Trophoblast cell (in vitro differentiated cells and primary cell): ENCODE measurements around the gene GABRR2.
A peak's percentile ranks its signal among the peaks of the same experiment; 100 is the strongest.

Experiments
- DNase-seq, 2 donors: peaks; one replicate each; pipeline ENCODE4 v3.0.0-alpha.2; 2016
- H2AFZ ChIP-seq: 2 replicates; pipeline ENCODE4 v1.6.1; 2013; ENCODE audit warnings: low read length, moderate library complexity, mild to moderate bottlenecking; ENCODE audit not compliant: insufficient read depth, poor library complexity
- H2AK5ac ChIP-seq: 2 replicates; pipeline ENCODE4 v1.6.1; 2013; ENCODE audit warnings: mild to moderate bottlenecking, low read length
- H2BK120ac ChIP-seq: 2 replicates; pipeline ENCODE4 v1.6.1; 2013; ENCODE audit warnings: low read length, mild to moderate bottlenecking, moderate library complexity; ENCODE audit not compliant: insufficient read depth, poor library complexity
- H2BK12ac ChIP-seq: 2 replicates; pipeline ENCODE4 v1.6.1; 2013; ENCODE audit warnings: mild to moderate bottlenecking, low read length, moderate library complexity
- H2BK5ac ChIP-seq: 2 replicates; pipeline ENCODE4 v1.6.1; 2013; ENCODE audit warnings: low read length, low read depth, moderate library complexity, mild to moderate bottlenecking; ENCODE audit not compliant: poor library complexity
- H3K14ac ChIP-seq: 2 replicates; pipeline ENCODE4 v1.6.1; 2013; ENCODE audit warnings: mild to moderate bottlenecking, low read length
- H3K18ac ChIP-seq: 2 replicates; pipeline ENCODE4 v1.6.1; 2013; ENCODE audit warnings: mild to moderate bottlenecking, low read length
- H3K23ac ChIP-seq: 2 replicates; pipeline ENCODE4 v1.6.1; 2013; ENCODE audit warnings: low read length
- H3K27ac ChIP-seq: 2 replicates; pipeline ENCODE4 v1.5.1; 2013; ENCODE audit warnings: low read depth, mild to moderate bottlenecking, inconsistent platforms, low read length, moderate library complexity
- H3K27me3 ChIP-seq: 2 replicates; pipeline ENCODE4 v1.6.1; 2013; ENCODE audit warnings: inconsistent platforms, mild to moderate bottlenecking, low read length, moderate library complexity; ENCODE audit not compliant: insufficient read depth
- H3K36me3 ChIP-seq, 2 experiments: 1 replicate in 1 of 2; 2 replicates in 1 of 2; pipeline ENCODE4 v1.6.1; 2013; ENCODE audit warnings: low read length in 2 of 2, mild to moderate bottlenecking in 2 of 2, moderate library complexity in 1 of 2; ENCODE audit not compliant: insufficient read depth in 2 of 2, control insufficient read depth in 1 of 2
- H3K4ac ChIP-seq: 2 replicates; pipeline ENCODE4 v1.6.1; 2013; ENCODE audit warnings: low read depth, mild to moderate bottlenecking, low read length, moderate library complexity
- H3K4me1 ChIP-seq, 2 experiments: 1 replicate in 1 of 2; 2 replicates in 1 of 2; pipeline ENCODE4 v1.6.1; 2013; ENCODE audit warnings: low read length in 2 of 2, mild to moderate bottlenecking in 2 of 2, moderate library complexity in 1 of 2; ENCODE audit not compliant: insufficient read depth in 2 of 2, control insufficient read depth in 1 of 2
- H3K4me2 ChIP-seq: 2 replicates; pipeline ENCODE4 v1.6.1; 2013; ENCODE audit warnings: inconsistent platforms, mild to moderate bottlenecking, low read length, moderate library complexity
- H3K4me3 ChIP-seq: 2 replicates; pipeline ENCODE4 v1.5.1; 2013; ENCODE audit warnings: mild to moderate bottlenecking, low read depth, low read length, inconsistent platforms
- H3K79me1 ChIP-seq: one replicate; pipeline ENCODE4 v1.6.1; 2013; ENCODE audit warnings: low read length
- H3K79me2 ChIP-seq: 2 replicates; pipeline ENCODE4 v1.6.1; 2013; ENCODE audit warnings: low read length, mild to moderate bottlenecking; ENCODE audit not compliant: control insufficient read depth, insufficient read depth, poor library complexity
- H3K9ac ChIP-seq: 2 replicates; pipeline ENCODE4 v1.6.1; 2013; ENCODE audit warnings: mild to moderate bottlenecking, low read length
- H3K9me3 ChIP-seq: 2 replicates; pipeline ENCODE4 v1.6.1; 2013; ENCODE audit warnings: low read depth, mild to moderate bottlenecking, control low read depth, inconsistent platforms, low read length; ENCODE audit not compliant: insufficient read depth
- H4K12ac ChIP-seq: 2 replicates; pipeline ENCODE4 v1.6.1; 2013; ENCODE audit warnings: low read depth, mild to moderate bottlenecking, low read length, moderate library complexity
- H4K8ac ChIP-seq: 2 replicates; pipeline ENCODE4 v1.6.1; 2013; ENCODE audit warnings: low read depth, mild to moderate bottlenecking, low read length, moderate library complexity
- H4K91ac ChIP-seq: one replicate; pipeline ENCODE4 v1.6.1; 2013; ENCODE audit warnings: low read depth, mild to moderate bottlenecking, low read length, moderate library complexity
- WGBS: extraction: QIAGEN DNeasy Blood & Tissue Kit; methylation state at CpG from one replicate; pipeline ENCODE4 v1.1.7; 2013; ENCODE audit warnings: missing lambda C conversion rate; ENCODE audit not compliant: insufficient read length, insufficient coverage; ENCODE audit errors: extremely low coverage; 5-methylcytosine and 5-hydroxymethylcytosine counted together

Gene GABRR2

GRCh38 chr6:89324304-89324703 is 9.2 kb upstream of the GABRR2 start:
- Histone ChIP-seq H3K4me3 (no peak overlapping the region), H4K8ac (no peak overlapping the region), H3K4me2 (no peak overlapping the region), H3K14ac (no peak overlapping the region), H3K9ac (no peak overlapping the region), H3K27ac (peak overlapping the region; percentile 59), H3K18ac (no peak overlapping the region), H4K12ac (no peak overlapping the region), H2AK5ac (no peak overlapping the region), H3K23ac (no peak overlapping the region), H4K91ac (no peak overlapping the region), H3K36me3 (peaks cover 7 to 15% of the 10 kb centered on the region in 2 experiments), H3K9me3 (no peaks in the 10 kb centered on the region), H3K79me1 (no peaks in the 10 kb centered on the region), H3K27me3 (no peaks in the 10 kb centered on the region), H2BK12ac (peak overlapping the region; percentile 84), H3K4ac (no peak overlapping the region), H2BK5ac (no peak overlapping the region), H3K79me2 (no peaks in the 10 kb centered on the region), H2AFZ (no peak overlapping the region), H3K4me1 (peaks cover 3 to 4% of the 10 kb centered on the region in 2 experiments), H2BK120ac (no peak overlapping the region)
- DNase-seq, result no peak
- WGBS, result no CpG with 5 or more reads among the region's 3 CpGs

DNA sequence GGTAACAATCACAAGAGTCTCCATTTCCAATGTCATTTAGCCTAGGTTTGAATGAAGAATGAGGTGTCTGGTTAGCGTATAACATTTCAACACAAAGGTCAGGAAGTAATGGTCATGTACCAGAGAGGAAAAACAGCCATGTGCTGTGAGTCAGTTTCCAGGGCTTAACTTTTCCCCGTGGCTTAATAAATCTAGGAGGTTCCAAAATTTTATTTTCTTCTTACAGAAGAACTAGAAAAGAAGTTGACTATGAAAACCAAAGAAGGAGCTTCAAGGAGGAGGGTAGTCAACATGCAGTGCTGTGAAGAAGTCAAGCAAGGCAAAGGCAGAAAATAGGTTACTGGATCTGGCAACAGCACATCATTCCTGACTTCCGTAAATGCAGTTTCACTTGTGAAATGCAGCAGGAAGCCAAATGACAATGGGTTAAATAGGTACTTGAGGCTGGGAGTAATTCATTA is 8.4 kb upstream of the GABRR2 start:
- H3K14ac ChIP-seq, result no peak overlapping the region
- H2AK5ac ChIP-seq, result no peak overlapping the region
- no peak overlapping the region for H2AFZ ChIP-seq
- H3K27ac ChIP-seq, result peak overlapping the region; percentile 59
- H4K91ac ChIP-seq, result no peak overlapping the region
- H3K4me2 ChIP-seq, result peak overlapping the region; percentile 17
- no peak overlapping the region for H2BK5ac ChIP-seq
- no peak overlapping the region for H3K23ac ChIP-seq
- no peaks in the 10 kb centered on the region for H3K27me3 ChIP-seq
- no peak overlapping the region for H4K12ac ChIP-seq
- no peak overlapping the region for H4K8ac ChIP-seq
- no CpG with 5 or more reads among the region's 3 CpGs for WGBS
- no peak overlapping the region for H2BK12ac ChIP-seq
- H2BK120ac ChIP-seq, result no peak overlapping the region
- DNase-seq, result no peak
- no peaks in the 10 kb centered on the region for H3K79me2 ChIP-seq
- H3K79me1 ChIP-seq, result no peaks in the 10 kb centered on the region
- peaks cover 3 to 4% of the 10 kb centered on the region in 2 experiments for H3K4me1 ChIP-seq
- no peaks in the 10 kb centered on the region for H3K9me3 ChIP-seq
- H3K36me3 ChIP-seq, result peaks cover 7 to 13% of the 10 kb centered on the region in 2 experiments
- H3K4ac ChIP-seq, result no peak overlapping the region
- no peak overlapping the region for H3K9ac ChIP-seq
- H3K4me3 ChIP-seq, result no peak overlapping the region
- H3K18ac ChIP-seq, result no peak overlapping the region

- no CpG with 5 or more reads among the region's 9 CpGs for WGBS
These were observed 6.3 kb upstream of the GABRR2 start for GRCh38 chr6:89321131-89321970.

GRCh38 chr6:89320012-89320559 is 5.0 kb upstream of the GABRR2 start:
- H2AK5ac ChIP-seq, result no peak overlapping the region
- H3K79me1 ChIP-seq, result no peaks in the 10 kb centered on the region
- H3K4me2 ChIP-seq, result no peak overlapping the region
- DNase-seq, result no peak
- H2BK120ac ChIP-seq, result no peak overlapping the region
- H3K9me3 ChIP-seq, result no peaks in the 10 kb centered on the region
- H3K4me1 ChIP-seq, result peaks cover 2 to 3% of the 10 kb centered on the region in 2 experiments
- no peak overlapping the region for H3K18ac ChIP-seq
- no peak overlapping the region for H3K27ac ChIP-seq
- H2AFZ ChIP-seq, result no peak overlapping the region
- no peaks in the 10 kb centered on the region for H3K79me2 ChIP-seq
- no CpG with 5 or more reads among the region's 6 CpGs for WGBS
- H4K12ac ChIP-seq, result no peak overlapping the region
- H3K27me3 ChIP-seq, result no peaks in the 10 kb centered on the region
- no peak overlapping the region for H4K91ac ChIP-seq
- peaks cover 2 to 3% of the 10 kb centered on the region in 2 experiments for H3K36me3 ChIP-seq
- no peak overlapping the region for H3K4me3 ChIP-seq
- H3K14ac ChIP-seq, result no peak overlapping the region
- H3K4ac ChIP-seq, result no peak overlapping the region
- no peak overlapping the region for H4K8ac ChIP-seq
- H3K9ac ChIP-seq, result no peak overlapping the region
- H2BK5ac ChIP-seq, result no peak overlapping the region
- H3K23ac ChIP-seq, result no peak overlapping the region
- no peak overlapping the region for H2BK12ac ChIP-seq

More at GRCh38 chr6:89321131-89321970, 6.3 kb upstream of the GABRR2 start:
- no peaks in the 10 kb centered on the region for H3K79me1 ChIP-seq
- H3K14ac ChIP-seq, result no peak overlapping the region
- peaks cover 5 to 6% of the 10 kb centered on the region in 2 experiments for H3K36me3 ChIP-seq
- H2AFZ ChIP-seq, result no peak overlapping the region
- H3K27ac ChIP-seq, result no peak overlapping the region
- H3K27me3 ChIP-seq, result no peaks in the 10 kb centered on the region
- H3K4me2 ChIP-seq, result no peak overlapping the region
- no peak overlapping the region for H4K91ac ChIP-seq
- H3K9me3 ChIP-seq, result no peaks in the 10 kb centered on the region
- H3K4ac ChIP-seq, result no peak overlapping the region
- H2BK120ac ChIP-seq, result no peak overlapping the region
- peaks cover 3 to 4% of the 10 kb centered on the region in 2 experiments for H3K4me1 ChIP-seq
- peak; percentile 75 to 76 for DNase-seq
- H4K12ac ChIP-seq, result no peak overlapping the region
- H4K8ac ChIP-seq, result no peak overlapping the region
- no peak overlapping the region for H2BK5ac ChIP-seq
- no peak overlapping the region for H3K9ac ChIP-seq
- H3K18ac ChIP-seq, result no peak overlapping the region
- no peaks in the 10 kb centered on the region for H3K79me2 ChIP-seq
- H2AK5ac ChIP-seq, result no peak overlapping the region
- H3K23ac ChIP-seq, result no peak overlapping the region
- no peak overlapping the region for H3K4me3 ChIP-seq
- H2BK12ac ChIP-seq, result no peak overlapping the region
